Inflammatory macrophage (primary cell): Measurements from ENCODE around the gene ABCC3.
A peak's percentile ranks its signal among the peaks of the same experiment; 100 is the strongest.
"Not testable (repeated sequence)": the region's sequence is repeated elsewhere in the genome, so short reads cannot be mapped to it uniquely, and the experiment has no call there.

Experiments
- DNase-seq, 2 donors: peaks; one replicate each; pipeline ENCODE4 v3.0.0-alpha.2; 2020 to 2022

Gene ABCC3

DNA sequence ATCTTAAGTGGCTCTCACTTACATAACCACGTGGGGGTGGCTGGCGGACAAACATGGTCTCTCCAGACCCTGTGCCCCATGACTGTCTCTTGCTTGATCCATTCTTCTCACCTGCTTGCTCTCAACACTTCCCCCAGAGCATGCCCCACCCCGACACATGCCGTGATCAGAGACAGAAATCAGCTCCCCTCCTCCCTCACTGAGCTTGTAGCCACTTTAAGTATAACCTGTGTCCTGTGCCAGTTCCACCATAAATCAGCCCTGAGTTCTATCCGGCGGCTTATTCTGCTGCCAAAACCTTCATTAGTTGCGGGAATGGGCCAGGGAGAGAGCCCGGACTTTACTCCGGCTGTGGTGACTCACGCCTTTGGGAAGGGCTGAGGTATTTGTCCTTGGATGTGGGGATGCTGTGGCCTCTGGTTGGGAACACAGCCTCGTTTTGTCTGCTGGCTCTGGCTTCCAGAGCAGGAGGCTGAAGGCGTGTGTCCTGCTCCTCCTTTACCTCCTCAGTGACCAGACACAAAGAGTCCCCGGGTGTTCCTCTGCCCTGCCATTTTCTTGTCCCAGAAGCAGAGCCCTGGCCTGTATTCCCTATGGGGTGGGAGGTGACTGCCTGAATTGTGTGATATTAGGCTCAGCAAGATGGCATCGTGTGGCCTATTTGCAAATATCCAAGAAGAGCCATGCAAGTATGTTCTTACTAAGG, 52.0 kb downstream of the ABCC3 start:
- no peak for DNase-seq

GRCh38 chr17:50687200-50688066, 52.8 kb downstream of the ABCC3 start:
- no peak for DNase-seq

GRCh38 chr17:50688245-50688644, 53.6 kb downstream of the ABCC3 start:
- DNase-seq: no peak

DNA sequence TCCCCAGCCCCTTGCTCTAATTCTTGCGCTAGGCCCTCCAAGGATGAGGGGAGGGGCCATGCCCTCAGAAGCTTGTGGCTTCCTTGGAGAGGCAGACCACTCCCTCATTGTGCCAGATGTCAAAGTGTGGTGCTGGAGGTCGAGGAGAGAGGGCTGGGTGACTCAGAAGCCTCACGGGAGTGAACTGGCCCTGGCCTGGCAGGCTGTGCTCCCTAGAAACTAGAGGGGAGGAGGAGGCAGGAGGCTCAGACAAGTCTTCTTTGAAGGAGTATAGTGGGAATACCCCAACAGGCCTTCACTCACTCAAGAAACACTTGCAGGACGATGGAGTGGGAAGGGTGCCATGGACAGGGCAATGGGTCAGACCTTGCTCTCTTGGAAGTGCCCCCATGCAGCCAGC, 54.6 kb downstream of the ABCC3 start:
- no peak for DNase-seq

GRCh38 chr17:50689956-50690886, 55.5 kb downstream of the ABCC3 start:
- DNase-seq: no peak

GRCh38 chr17:50690887-50691549, 56.3 kb downstream of the ABCC3 start:
- no peak for DNase-seq

GRCh38 chr17:50691550-50692447, 57.1 kb downstream of the ABCC3 start:
- no peak for DNase-seq

DNA sequence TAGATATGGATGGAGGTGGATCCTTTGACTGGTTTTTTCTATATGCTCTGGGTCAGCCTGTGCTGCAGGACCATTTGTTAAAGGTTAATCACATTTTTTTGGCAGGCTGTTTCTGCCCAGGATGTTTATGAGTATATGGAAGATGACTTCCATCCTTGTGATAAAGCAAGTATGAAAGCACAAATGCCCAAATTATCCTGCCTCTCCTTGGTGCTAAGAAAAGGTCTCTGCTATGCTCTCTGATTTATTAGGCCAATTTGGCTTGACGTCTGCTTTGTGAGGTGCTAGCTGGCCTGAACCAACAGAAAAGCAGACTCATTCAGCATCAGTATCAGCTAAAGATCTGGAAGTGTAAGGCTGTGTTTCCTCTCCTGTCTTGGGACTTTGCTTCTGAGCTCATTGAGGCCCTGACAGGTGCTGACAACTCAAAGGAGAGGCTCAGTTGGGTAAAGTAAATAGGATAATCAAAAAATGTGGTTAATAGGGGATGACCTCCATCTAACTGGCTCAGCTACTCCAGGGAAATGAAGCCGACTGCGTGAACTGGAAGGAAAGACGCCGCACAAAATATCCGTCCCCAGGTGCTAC, 57.9 kb downstream of the ABCC3 start:
- no peak for DNase-seq

DNA sequence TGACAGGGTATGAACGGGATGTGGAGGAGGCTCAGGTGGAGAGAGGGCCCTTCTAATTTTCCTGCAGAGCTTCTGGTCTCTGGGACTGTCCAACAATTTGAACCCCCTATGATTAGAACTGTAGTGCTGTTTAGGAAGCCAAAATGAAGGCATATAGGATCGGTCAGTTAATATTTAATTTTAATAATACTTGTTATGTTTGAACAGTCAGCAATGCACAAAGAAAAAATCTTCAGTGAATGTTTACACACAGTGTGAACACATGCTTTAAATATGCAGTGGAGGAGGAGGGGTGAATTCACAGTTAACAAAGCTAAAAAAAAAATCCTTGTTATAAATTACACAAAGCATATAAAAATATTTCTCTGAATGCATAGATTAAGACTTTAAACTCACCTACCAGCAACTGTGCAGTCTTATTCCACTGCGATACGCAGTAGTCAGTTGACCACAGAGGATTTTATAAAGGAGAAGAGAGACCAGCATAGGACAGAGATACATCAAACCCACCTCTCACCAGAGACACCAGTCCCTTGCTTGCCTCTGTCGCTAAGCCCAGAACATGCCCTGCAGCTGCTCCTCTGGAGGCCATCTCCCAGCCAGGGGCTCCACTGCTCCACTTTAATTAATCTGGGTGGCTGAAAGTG, 58.5 kb downstream of the ABCC3 start:
- DNase-seq: no peak

DNA sequence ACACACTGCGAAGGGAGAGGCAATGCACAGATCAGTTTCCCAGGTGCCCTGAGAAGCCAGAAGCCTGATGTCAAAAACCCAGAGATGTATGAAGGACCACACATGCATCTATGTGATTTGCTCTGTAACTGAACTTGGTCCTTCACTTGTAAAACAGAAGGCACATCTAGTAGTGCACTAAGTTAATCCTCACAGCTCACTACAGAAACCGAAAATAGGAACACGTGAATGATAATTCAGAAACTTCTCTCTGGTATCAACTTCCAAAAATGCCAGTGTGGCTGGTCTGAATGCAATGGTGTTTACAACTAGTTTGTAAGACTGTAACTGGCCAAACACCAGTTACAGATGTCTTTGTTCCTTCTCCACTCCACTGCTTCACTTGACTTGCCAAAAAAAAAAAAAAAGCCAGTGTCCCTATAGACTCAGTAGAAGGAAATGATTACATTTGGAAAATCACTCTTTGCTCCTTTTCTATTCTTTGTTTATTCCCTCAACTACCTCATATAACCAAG, 61.7 kb downstream of the ABCC3 start:
- DNase-seq: no peak

- no peak for DNase-seq
Measured at GRCh38 chr17:50697062-50697461, 62.4 kb downstream of the ABCC3 start.

DNA sequence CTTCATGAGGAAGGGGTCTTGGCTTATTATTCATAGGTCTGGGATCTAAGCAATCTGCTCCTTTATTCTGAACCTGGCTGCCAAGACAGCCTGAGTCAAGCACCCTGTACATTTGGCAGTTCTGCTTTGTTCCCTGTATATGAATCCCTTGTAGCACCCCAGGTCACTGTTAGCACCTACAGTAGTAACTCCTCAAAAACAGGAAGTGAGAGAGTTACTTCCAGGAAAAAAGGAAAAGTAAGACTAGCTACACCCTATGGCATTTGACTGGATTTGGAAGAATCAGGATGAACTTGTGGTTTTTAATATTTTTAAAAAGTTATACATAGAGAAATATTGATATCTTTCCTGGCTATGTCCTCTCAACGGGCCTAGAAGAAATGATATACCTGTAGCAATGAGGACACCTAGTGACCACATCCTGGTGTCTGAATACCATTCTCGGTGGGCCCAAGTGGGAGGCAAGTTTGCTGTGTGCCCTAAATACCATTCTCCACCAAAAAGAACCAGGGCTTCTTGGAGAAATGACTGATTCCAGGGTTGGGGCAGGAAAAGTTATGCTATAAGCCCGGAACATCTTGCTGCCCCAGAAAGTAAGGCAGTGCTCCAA, 63.1 kb downstream of the ABCC3 start:
- no peak for DNase-seq

DNA sequence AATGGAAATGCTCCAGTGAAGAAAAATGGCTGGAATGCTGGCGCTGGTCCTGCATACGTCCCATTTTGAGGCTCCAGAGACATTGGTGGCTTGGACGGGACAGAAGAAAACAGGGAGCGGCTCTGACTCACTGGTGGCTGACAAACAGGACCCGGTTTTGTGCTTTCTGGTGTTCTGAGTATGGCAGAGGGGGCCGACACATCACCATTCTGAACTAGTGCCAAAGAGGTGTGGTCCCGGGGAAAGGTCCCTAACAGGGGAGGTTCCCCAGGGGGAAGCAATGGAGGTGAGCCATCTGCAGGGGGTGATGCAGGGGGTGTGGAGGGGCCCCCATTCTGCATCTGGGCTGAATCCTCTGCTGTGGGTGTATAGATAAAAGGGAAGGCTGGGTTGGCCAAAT, 64.7 kb downstream of the ABCC3 start:
- no peak for DNase-seq

GRCh38 chr17:50703162-50703561, 68.5 kb downstream of the ABCC3 start:
- DNase-seq: no peak

DNA sequence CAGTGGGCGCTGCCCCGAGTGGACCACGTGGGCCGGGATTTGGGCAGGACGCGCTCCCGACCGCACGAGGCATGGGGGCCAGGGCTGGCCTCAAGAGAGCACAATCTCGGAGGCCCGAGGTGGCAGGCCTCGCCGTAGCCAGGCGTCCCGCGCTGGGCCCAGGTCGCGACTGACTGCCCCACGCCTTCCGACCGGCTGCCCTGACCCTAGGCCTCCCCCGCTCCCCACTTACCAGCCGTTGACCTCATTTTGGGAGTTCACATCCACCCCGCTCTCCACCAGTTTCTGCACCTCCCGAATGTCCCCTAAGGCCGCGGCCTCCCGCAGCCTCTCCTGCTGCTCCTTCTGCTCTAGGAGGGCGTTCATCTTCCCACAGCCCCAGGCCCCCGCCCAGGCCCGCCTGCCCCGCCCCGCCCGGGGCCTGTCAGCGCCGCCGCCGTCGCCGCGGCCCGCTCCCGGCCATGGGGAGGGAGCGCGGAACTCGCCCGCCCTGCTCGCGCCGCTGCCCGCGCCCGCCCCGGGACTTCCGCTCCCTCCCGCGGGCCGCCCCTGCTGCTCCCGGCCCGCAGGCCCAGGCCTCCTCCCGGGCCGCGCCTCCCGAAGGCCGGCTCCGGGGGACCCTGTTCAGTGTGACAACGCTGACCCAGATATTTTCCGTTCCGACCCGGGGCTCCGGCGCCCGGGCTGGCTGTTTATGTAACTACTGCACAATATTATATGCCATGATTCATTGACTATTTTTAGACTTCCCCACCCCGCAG, 72.8 kb downstream of the ABCC3 start, which contains the start of gene ANKRD40:
Gene ANKRD40, minus strand, starts transcription at position 626 of the 761 bp plus-strand sequence. Its CDS starts 260 bp downstream, at position 366.
- peak; percentile 95 to 97 for DNase-seq

DNA sequence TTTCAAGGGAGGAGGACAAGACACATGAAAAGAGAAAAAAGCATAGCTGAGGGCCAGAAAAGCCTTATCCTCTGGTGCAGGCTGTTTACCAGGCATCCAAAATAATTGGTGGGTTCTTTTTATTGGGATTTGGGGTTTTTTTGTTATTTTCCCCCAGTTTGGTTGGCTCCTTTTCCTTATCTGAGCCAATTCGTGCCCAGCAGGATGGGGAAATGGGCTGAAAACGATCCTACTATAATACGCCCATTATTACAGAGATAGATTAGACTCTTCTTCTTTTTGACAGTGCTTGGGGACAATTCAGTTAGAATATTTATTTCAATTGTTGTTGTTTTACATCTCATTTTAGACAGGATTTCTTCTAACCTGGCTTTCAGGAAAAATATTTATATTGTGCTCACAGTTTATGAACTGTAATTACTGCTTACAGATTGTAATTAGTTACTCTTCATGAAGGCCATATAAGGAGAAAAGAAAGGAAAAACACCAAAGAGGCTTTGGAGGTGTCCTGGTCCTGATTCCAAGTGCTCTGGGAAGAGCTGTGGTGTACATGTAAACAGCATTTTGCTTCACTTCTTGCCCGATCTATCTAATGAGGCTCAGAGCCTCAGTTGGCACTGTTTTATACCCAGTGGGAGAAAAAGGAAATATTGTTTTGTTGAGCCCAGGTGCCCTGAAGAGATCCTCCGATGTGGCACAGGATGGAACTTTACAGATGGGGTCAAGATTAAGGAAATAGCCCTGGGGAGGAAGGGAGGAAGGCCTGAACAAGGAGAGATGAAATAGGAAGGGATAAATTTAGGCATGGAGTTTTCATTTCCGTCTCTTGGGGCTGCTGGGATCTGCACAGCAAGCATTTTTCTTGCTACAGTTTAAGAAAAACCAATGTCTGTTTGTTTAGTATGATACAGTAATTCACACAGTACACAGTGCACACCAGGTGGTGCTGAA, 73.6 kb downstream of the ABCC3 start:
- peak in 1 of 2 donors; percentile 32 for DNase-seq

DNA sequence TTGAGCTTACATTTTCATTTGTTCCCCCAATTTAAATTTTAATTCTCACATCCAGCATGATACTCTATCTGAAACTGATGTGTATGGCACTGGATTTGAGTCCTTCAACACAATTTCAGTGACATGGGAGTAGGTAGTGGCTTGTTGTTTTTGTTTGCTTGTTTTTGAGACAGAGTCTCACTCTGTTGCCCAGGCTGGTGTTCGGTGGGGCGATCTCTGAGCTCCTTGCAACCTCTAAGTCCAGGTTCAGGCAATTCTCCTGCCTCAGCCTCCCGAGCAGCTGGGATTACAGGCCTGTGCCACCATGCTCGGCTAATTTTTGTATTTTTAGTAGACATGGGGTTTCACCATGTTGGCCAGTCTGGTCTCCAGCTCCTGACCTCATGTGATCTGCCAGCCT, 74.4 kb downstream of the ABCC3 start:
- DNase-seq: not testable (repeated sequence)
